Middle frontal gyrus (tissue), 1 donor: ENCODE data around the gene RAI14.
"Not testable (repeated sequence)": the region's sequence is repeated elsewhere in the genome, so short reads cannot be mapped to it uniquely, and the experiment has no call there.

ENCODE experiments used
- DNase-seq: peaks from one replicate; pipeline ENCODE4 v3.0.0-alpha.2; 2015; ENCODE audit warnings: low spot score; ENCODE audit errors: extremely low spot score

The RAI14 gene

GRCh38 chr5:34813509-34813908, 157.4 kb downstream of the RAI14 start:
- no peak for DNase-seq

- no peak for DNase-seq
These were observed 161.6 kb downstream of the RAI14 start for GRCh38 chr5:34817558-34818351.

GRCh38 chr5:34818717-34819116, 162.6 kb downstream of the RAI14 start:
- DNase-seq = no peak

GRCh38 chr5:34820593-34820992, 164.5 kb downstream of the RAI14 start:
- DNase-seq = no peak

DNA sequence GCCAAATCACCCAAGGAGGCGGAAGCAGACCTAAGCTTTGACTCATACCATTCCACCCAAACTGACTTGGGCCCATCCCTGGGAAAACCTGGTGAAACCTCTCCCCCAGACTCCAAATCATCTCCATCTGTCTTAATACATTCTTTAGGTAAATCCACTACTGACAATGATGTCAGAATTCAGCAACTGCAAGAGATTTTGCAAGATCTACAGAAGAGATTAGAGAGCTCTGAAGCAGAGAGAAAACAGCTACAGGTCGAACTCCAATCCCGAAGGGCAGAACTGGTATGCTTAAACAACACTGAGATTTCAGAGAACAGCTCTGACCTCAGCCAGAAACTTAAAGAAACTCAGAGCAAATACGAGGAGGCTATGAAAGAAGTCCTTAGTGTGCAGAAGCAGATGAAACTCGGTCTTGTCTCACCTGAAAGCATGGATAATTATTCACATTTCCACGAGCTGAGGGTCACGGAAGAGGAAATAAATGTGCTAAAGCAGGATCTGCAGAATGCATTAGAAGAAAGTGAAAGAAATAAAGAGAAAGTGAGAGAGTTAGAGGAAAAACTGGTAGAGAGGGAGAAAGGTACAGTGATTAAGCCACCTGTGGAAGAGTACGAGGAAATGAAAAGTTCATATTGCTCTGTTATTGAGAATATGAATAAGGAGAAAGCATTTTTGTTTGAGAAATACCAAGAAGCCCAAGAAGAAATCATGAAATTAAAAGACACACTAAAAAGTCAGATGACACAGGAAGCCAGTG, 167.0 kb downstream of the RAI14 start:
- no peak for DNase-seq

- DNase-seq = no peak
These were observed 170.2 kb downstream of the RAI14 start for GRCh38 chr5:34826347-34826746.

DNA sequence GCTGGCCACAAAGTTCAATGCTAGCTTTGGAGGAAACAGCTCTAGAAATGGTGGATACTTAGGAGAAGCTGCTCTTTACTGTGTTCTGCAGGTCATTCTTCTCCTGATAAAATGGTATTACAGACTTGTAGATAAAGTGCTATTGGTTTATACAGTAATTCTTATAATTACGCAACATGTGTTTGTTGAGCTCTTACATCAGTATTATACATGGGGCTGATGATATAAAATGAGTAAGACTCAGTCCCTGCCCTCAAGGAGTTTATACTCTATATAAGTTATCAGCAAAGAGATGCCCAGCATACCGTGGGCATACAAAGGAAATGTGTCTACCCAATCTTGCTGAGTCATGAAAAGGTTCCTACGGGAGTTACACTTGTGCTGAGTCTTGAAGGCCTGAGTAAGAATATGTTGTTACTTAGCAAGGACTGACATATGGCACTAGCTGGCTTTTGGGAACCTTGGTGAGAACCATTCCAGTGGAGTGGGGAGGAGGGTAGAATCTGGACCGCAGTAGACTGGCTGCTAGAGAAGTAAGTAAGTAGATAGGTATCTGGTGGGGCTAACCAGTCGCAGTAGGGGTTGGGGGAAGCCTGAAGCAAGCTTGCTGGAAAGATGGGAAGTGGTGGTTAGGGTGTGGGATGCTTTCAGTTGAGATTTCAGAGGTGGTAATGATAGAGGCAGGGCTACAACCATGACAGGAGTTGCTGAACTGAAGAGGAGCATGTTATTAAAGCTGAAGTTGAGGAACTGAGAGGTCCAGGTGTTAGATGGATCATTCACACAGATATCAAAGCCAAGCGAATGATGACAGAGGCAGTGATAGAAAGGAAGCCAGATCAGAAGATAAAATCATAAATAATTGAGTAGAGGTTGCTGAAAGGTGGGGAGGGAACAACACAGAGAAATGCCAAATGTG, 171.7 kb downstream of the RAI14 start:
- no peak for DNase-seq

DNA sequence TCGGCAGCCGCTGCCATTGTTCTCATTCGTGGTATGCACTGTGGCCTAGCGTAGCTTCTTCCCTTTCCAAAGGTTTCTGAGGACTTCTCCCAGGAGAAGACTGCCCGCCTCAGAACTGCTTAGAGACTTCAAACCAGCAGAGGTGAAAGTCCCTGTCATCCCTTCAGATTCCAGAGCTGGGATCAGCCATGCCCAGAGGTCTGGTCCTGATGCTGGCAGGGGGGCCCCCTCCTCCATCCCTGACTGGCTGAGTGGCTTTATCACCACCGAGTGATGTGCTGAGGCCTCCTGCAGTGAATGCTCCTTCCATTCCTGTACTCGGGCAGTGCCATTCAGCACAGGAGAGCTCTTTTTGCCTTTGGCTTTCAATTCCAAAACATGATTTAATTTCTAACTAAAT, 174.7 kb downstream of the RAI14 start:
- not testable (repeated sequence) for DNase-seq

GRCh38 chr5:34831303-34831702, 175.2 kb downstream of the RAI14 start:
- DNase-seq = no peak

- no peak for DNase-seq
These were observed 176.4 kb downstream of the RAI14 start for GRCh38 chr5:34832568-34832967.

DNA sequence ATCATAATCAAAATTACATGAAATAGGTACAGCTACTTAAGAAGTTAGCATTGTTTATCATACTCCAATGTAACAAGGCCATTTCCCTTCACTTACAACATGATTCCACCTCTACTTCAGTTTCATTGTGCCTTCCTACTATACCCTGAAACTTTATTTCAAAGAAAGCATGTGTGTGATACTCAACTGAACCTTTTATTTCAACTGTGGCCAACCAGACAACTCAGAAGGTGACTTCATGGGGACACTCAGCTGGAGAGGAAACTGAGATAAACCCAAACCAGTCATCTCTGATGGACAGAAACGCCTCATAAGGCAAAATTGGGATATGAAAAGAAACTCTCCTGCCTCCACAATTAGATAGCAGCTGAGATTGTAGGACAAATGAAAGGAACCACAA, 177.0 kb downstream of the RAI14 start:
- no peak for DNase-seq

GRCh38 chr5:34833976-34834793, 178.1 kb downstream of the RAI14 start:
- no peak for DNase-seq

DNA sequence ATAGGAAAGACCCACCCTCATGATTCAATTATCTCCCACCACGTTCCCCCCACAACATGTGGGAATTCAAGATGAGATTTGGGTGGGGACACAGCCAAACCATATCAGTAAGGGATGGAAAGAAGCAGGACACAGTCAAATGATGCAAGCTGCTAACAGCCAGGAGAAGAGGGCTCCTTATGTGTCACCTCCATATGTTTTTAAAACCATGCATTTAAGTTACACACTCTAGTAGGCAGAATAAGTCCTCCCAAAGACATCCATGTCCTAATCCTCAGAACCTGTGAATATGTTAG, 178.6 kb downstream of the RAI14 start:
- no peak for DNase-seq

GRCh38 chr5:34835664-34836063, 179.5 kb downstream of the RAI14 start:
- DNase-seq = no peak

- peak; percentile 76 for DNase-seq
These were observed 182.9 kb downstream of the RAI14 start, which contains the start of gene TTC23L for GRCh38 chr5:34838785-34839714. Gene TTC23L, plus strand, starts transcription at chr5:34839164. Its CDS starts 1,508 bp downstream, at chr5:34840672.

DNA sequence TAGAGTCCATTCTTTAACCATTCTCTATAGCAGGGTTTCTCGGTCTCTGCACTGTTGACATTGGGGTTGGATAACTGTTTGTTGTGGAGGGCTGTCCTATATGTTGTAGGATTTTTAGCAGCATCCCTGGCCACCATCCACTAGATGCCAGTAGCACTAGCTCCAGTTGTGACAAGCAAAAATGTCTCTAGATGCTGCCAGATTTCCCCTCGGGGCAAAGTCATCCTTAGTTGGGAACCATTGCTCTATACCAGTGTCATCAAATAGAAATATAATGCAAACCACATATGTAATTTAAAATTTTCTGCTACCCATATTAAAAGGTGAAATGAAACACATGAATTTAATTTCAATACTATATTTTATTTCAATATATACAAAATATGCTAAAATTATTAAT, 185.7 kb downstream of the RAI14 start:
- DNase-seq = no peak

- DNase-seq = no peak
These were observed 186.4 kb downstream of the RAI14 start for GRCh38 chr5:34842554-34842953.

DNA sequence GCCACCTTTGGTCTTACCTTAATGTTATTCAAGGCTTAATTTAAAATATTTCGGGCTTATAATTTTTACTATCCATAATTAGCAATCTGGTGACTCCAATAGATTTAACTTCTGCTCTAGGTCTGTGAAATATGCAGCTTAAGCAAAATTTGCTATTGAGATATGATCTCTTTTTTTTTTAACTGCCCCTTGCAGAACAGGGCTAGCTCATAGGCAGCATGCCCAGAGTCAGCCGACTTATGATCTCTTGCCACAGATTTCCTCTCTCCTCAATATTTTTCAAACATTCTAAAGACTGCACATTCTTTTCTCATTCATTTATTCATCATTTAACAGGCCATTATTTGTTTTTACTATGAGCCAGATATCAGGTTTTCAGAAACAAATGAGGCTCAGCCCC, 187.4 kb downstream of the RAI14 start:
- no peak for DNase-seq

- DNase-seq = no peak
These were observed 188.0 kb downstream of the RAI14 start for GRCh38 chr5:34844106-34844505.

DNA sequence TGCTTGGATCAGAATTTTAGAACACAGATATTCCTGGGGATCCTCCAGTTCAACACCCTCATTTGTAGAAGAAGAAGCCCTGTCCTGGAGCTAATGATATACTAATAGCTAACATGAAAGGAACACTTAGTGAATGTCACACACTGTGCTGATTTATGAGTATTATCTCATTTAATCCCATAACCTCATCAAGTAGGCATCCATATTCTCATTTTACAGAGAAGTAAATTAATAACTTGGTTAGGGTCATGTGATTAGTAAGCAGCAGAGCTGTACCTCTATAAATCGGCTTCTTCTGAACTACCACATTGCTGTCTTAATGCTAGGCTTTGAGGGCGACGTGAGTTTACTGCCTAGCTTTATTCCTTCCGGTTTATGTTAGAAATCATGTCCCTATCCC, 188.9 kb downstream of the RAI14 start:
- DNase-seq = no peak
